Kidney capillary endothelial cell (primary cell): ENCODE measurements around the gene PMP22.
"Not testable (repeated sequence)": the region's sequence is repeated elsewhere in the genome, so short reads cannot be mapped to it uniquely, and the experiment has no call there.

Experiments
- DNase-seq: peaks from one replicate; pipeline ENCODE4 v3.0.0-alpha.2; 2018; ENCODE audit warnings: low spot score

PMP22 gene

DNA sequence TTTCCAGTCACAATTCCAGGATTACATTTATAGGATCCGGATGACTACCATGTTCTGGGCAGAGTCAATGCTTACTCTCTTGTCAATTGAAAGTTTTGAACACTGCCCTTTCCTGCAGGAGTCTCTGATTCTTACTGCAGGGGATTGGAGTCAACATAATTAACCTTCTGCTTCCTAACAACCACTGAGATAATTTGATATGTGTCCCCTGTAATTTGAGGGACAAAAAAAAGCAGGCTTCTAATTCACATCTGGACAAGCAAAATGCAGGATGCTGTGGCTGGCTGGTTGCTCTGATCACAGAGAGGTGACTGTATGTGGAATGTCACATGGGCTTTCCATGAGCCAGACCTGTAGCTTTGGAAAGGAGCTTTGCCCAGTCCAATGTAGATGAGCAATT, 54.9 kb downstream of the PMP22 start:
- DNase-seq = no peak

- not testable (repeated sequence) for DNase-seq
These were observed 62.1 kb downstream of the PMP22 start for GRCh38 chr17:15203062-15203461.

DNA sequence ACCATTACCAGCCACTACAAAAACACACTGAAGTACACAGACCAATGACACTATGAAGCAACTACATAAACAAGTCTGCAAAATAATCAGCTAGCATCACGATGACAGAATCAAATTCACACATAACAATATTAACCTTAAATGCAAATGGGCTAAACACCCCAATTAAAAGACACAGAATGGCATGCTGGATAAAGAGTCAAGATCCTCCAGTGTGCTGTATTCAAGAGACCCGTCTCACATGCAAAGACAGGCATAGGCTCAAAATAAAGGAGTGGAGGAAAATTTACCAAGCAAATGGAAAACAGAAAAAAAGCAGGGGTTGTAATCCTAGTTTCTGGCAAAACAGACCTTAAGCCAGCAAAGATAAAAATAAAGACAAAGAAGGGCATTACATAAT, 64.6 kb downstream of the PMP22 start:
- DNase-seq = not testable (repeated sequence)

- DNase-seq = no peak
These were observed 67.9 kb downstream of the PMP22 start for GRCh38 chr17:15197229-15197628.

GRCh38 chr17:15194859-15195277, 70.3 kb downstream of the PMP22 start:
- DNase-seq = no peak

- DNase-seq = no peak
These were observed 79.5 kb downstream of the PMP22 start for GRCh38 chr17:15185625-15185991.

GRCh38 chr17:15184872-15185624, 80.1 kb downstream of the PMP22 start:
- DNase-seq = no peak

- no peak for DNase-seq
These were observed 83.3 kb downstream of the PMP22 start for GRCh38 chr17:15181816-15182215.

DNA sequence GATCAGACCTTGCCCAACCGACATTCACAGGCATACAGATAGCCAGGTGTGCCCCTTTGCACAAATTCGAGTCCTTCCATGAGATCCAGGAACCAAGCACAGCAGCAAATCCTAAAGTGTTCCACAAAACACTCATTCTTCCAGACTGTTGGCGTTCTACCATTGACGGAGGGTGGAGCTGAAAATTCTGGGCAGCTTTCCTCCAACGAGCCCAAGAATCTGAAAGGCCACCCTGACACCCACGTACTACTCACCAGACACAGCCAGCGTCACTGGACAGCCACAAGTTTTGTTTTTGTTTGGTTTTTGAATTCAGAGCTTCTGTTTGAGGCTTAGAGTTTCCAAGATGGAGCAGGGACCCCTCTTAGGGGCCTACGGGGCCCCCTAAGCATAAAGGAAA, 83.8 kb downstream of the PMP22 start:
- no peak for DNase-seq

DNA sequence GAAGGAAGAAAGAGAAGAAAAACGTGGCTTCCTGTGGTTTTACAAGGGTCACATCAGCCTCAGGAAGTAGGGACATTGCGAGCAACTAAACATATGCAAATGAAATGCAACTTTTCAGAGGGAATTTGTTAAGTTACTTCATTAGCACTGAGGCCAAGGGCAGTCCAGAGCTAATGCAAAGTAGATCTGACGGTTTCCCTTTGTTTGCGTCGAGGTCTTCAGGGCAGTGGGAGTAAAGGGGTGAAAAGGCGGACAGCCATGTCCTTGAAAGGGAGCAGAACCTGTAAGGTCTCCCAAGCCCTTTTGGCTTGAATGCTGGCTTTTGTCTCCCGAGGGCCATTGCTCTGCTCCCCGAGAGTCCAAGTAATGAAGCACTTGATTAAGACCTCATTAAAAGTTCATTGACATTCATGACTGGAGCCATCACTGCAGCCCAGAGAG, 85.0 kb downstream of the PMP22 start:
- DNase-seq = no peak
